H1 (cell line): Measurements from ENCODE around the gene MPHOSPH10. TPM values are rescaled to one million over a fixed set of nuclear protein-coding genes. Genes with fewer than 3 reads are reported as not detected.

Experiments used
- BACH1 ChIP-seq: IDR thresholded peaks from 2 replicates; pipeline ENCODE4 v1.6.1; 2012; ENCODE audit warnings: low read length, improper control_type of control experiment
- HDAC2 ChIP-seq, 2 experiments: fragments of 300-600 bp in 1 of 2; sonication (generic) in 1 of 2; IDR thresholded peaks; 2 replicates each; pipeline ENCODE4 v1.6.1; 2011 to 2012; ENCODE audit warnings: low read depth in 2 of 2, low read length in 2 of 2, mild to moderate bottlenecking in 2 of 2, moderate library complexity in 2 of 2, borderline replicate concordance in 1 of 2, inconsistent platforms in 1 of 2
- JUND ChIP-seq: IDR thresholded peaks from 2 replicates; pipeline ENCODE4 v1.6.1; 2011; ENCODE audit warnings: mild to moderate bottlenecking, improper control_type of control experiment, low read length
- polyA plus RNA-seq, 7 experiments: library from polyadenylated mRNA; depleted of rRNA in 3 of 7; stranded (reverse) in 5 of 7; unstranded in 2 of 7; fragments of >200 nt in 5 of 7; fragments of 200-250 nt in 2 of 7; gene quantifications; 1 replicate in 5 of 7; 2 replicates in 1 of 7; 4 replicates in 1 of 7; pipeline versions ENCODE4 v1.2.1 to v1.2.3, GENCODE V29; 2011 to 2013; ENCODE audit warnings: missing spikeins in 2 of 7, mixed read lengths in 2 of 7
- total RNA-seq: library from RNA; stranded (reverse); fragmentation: NEBNext Ultra II Directional; extraction: Animal tissue kit (Norgen Biotek cat#: 25700); gene quantifications from 2 replicates; pipeline ENCODE4 v1.2.1, GENCODE V29; 2021
- TF ChIP-seq, protein P1 (sequence below): IDR thresholded peaks from 2 replicates; pipeline ENCODE4 v1.6.1; 2011; ENCODE audit warnings: low read length, improper control_type of control experiment

MPHOSPH10 gene
- total and polyA plus RNA-seq, 2 of the 8 experiments (the other 6 are each of a cell fraction or from before 2014, with no cell fraction given), result 4.5 to 39.1 TPM

DNA sequence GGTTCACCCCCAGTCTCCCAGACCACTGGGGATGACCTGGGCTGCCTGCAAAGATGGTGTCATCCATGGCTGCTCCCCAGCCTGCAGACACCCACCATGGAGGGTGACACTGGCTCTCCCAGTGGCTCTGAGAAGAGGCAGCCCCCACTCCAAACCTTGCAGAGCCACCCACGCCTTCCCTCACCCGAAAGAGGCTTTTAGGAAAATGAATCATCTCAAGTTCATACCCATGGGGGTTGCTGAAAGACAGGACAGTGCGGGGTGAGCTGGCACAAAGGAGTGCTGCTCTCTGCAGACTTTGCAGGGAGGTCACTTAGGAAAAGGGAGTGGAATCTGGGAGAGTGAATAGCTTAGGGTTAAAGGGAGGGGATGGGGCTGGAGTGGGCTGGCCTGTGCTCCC is 36.4 kb downstream of the MPHOSPH10 start (continued):
- TF ChIP-seq HDAC2 (IDR thresholded peaks at IDR 0.05; ENCODE audit: borderline replicate concordance in 1 of 2, low read depth in 2 of 2, low read length in 2 of 2), result no peak
- TF ChIP-seq, protein P1, sequence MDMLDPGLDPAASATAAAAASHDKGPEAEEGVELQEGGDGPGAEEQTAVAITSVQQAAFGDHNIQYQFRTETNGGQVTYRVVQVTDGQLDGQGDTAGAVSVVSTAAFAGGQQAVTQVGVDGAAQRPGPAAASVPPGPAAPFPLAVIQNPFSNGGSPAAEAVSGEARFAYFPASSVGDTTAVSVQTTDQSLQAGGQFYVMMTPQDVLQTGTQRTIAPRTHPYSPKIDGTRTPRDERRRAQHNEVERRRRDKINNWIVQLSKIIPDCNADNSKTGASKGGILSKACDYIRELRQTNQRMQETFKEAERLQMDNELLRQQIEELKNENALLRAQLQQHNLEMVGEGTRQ, result no peak
- no peak for TF ChIP-seq BACH1
- no peak for TF ChIP-seq JUND
